Caco-2 (cell line): ENCODE data around the gene EPHA10. TPM values are rescaled to one million over a fixed set of nuclear protein-coding genes. Genes with fewer than 3 reads are reported as not detected.
A peak's percentile ranks its signal among the peaks of the same experiment; 100 is the strongest.

Experiments
- BruUV-seq: library from RNA; stranded (reverse); fragments of 400-500 nt; replicated peaks from 2 replicates; lab custom pipeline; 2021; lab: Mats Ljungman, UMichigan
- CTCF ChIA-PET: fragments of 300-600 bp; sonication (Branson Sonifier 250); formaldehyde crosslinking; loops from one replicate; lab custom pipeline; 2022; ENCODE audit warnings: antibody characterized with exemption; lab: Charles Lee
- POLR2A ChIA-PET: fragments of 300-600 bp; sonication (Branson Sonifier 250); formaldehyde crosslinking; loops from one replicate; lab custom pipeline; 2022; ENCODE audit warnings: antibody characterized with exemption; lab: Charles Lee
- DNase-seq, 2 experiments: peaks; one replicate each; pipeline versions ENCODE4 v3.0.0 to v3.0.0-alpha.2; 2020 to 2022
- H3K27me3 ChIP-seq: replicated peaks from 2 replicates; pipeline ENCODE4 v1.6.0; 2011; ENCODE audit warnings: low read length; ENCODE audit not compliant: control insufficient read depth, insufficient read depth
- H3K36me3 ChIP-seq: 2 replicates; pipeline ENCODE4 v1.5.1; 2011; ENCODE audit warnings: low read length; ENCODE audit not compliant: control insufficient read depth, insufficient read depth
- H3K4me1 ChIP-seq: fragments of 250-450 bp; sonication (Bioruptor Pico); 2 replicates; pipeline ENCODE4 v1.5.1; 2020; ENCODE audit warnings: mild to moderate bottlenecking
- H3K4me3 ChIP-seq: 2 replicates; pipeline ENCODE4 v1.5.1; 2011; ENCODE audit warnings: low read depth, mild to moderate bottlenecking, control low read depth, low read length
- H3K9me3 ChIP-seq: fragments of 250-450 bp; sonication (Bioruptor Pico); 2 replicates; pipeline ENCODE4 v1.5.1; 2020; ENCODE audit warnings: mild to moderate bottlenecking, moderate library complexity
- H3K27ac Mint-ChIP-seq: one replicate; pipeline ENCODE4 v1.8.0; 2022; ENCODE audit warnings: mixed read lengths; ENCODE audit not compliant: unreplicated experiment
- H3K27me3 Mint-ChIP-seq: one replicate; pipeline ENCODE4 v1.8.0; 2022; ENCODE audit warnings: mixed read lengths; ENCODE audit not compliant: insufficient read depth, unreplicated experiment
- H3K36me3 Mint-ChIP-seq: one replicate; pipeline ENCODE4 v1.8.0; 2022; ENCODE audit warnings: mild to moderate bottlenecking, mixed read lengths; ENCODE audit not compliant: insufficient read depth, unreplicated experiment
- H3K4me1 Mint-ChIP-seq: one replicate; pipeline ENCODE4 v1.8.0; 2022; ENCODE audit warnings: low read depth, mixed read lengths; ENCODE audit not compliant: unreplicated experiment
- H3K4me3 Mint-ChIP-seq: one replicate; pipeline ENCODE4 v1.8.0; 2022; ENCODE audit warnings: mild to moderate bottlenecking, moderate library complexity, mixed read lengths; ENCODE audit not compliant: unreplicated experiment
- H3K9me3 Mint-ChIP-seq: one replicate; pipeline ENCODE4 v1.8.0; 2022; ENCODE audit warnings: mixed read lengths; ENCODE audit not compliant: unreplicated experiment
- CTCF ChIP-seq, 2 experiments: fragments of 200-600 bp in 1 of 2; IDR thresholded peaks; 1 replicate in 1 of 2; 2 replicates in 1 of 2; pipeline versions ENCODE4 v1.5.1 to v1.8.0; 2011 to 2022; ENCODE audit warnings: antibody characterized with exemption in 1 of 2, control low read depth in 1 of 2, inconsistent platforms in 1 of 2, low read depth in 1 of 2, low read length in 1 of 2, mild to moderate bottlenecking in 1 of 2, moderate library complexity in 1 of 2; ENCODE audit not compliant: insufficient read depth in 1 of 2, severe bottlenecking in 1 of 2, unreplicated experiment in 1 of 2
- intact Hi-C: fragments of 100-400 bp; cut with micrococcal nuclease; formaldehyde crosslinking; loops from one replicate; pipeline ENCODE4 v1.10.0; 2022; ENCODE audit not compliant: unreplicated experiment
- total RNA-seq: library from RNA; stranded (reverse); gene quantifications from 2 replicates; pipeline ENCODE4 v1.2.3, GENCODE V29; 2022

The EPHA10 gene
- total RNA-seq, 1 experiment from 2014 or later, result 2.8 TPM

GRCh38 chr1:37732111-37732780, 32.7 kb downstream of the EPHA10 start:
- Histone ChIP-seq H3K4me1 (peaks cover 12% of the 10 kb centered on the region), H3K9me3 (no peaks in the 10 kb centered on the region), H3K27me3 (no peaks in the 10 kb centered on the region), H3K36me3 (no peaks in the 10 kb centered on the region), H3K4me3 (no peak overlapping the region)
- ChIA-PET CTCF (interaction anchor here (0.7 kb wide), 1 partner anchor 76 kb away, joined by 3 read pairs; the partner anchor contains the start of gene YRDC), POLR2A (no interaction called here)
- DNase-seq, result peak; percentile 73 to 78
- H3K9me3 Mint-ChIP-seq, result no peaks in the 10 kb centered on the region
- peaks cover 15% of the 10 kb centered on the region for H3K4me1 Mint-ChIP-seq
- no peak for TF ChIP-seq CTCF (IDR thresholded peaks at IDR 0.05; ENCODE audit: insufficient read depth in 1 of 2, low read depth in 1 of 2, low read length in 1 of 2, severe bottlenecking in 1 of 2, unreplicated experiment in 1 of 2)
- peak overlapping the region; percentile 56 for H3K4me3 Mint-ChIP-seq
- no peaks in the 10 kb centered on the region for H3K36me3 Mint-ChIP-seq
- BruUV-seq, result no TSS peak
- intact Hi-C loops, result no loop called here
- peak overlapping the region; percentile 88 for H3K27ac Mint-ChIP-seq
- no peaks in the 10 kb centered on the region for H3K27me3 Mint-ChIP-seq

DNA sequence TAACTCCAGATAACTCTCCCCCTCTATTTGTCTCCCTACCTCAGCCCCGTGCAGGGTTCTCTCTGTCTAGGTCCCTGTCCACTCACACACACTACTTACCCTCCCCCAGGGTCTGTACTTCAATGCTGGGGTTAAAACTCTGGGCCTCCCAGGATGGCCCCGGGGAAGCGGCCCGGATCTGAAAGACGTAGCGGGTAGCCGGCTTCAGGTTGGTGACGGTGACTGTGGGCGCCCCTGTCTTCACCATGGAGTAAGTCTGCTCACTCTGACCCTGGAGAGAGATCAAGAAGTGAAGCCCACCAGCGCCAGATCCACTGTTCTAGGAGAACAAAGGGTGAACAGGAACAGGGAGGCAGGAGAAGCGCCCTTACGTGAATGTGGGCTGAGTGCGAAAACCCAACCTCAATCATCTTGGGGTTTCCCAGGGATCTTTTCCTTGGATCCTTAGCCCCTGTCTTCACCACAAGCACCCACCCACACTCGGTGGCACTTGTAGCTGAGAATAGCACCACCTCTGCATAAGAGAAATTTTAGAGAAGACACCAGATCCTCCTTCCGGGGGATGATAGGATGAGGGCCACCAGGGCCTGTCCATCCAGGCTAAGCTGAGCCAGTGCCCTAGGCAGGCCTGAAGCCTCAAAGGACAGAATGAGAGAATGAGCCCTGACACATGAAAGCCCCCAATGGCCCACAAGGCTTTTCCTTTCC, 33.5 kb downstream of the EPHA10 start:
- peaks cover 12% of the 10 kb centered on the region for H3K4me1 ChIP-seq
- H3K4me1 Mint-ChIP-seq, result peaks cover 15% of the 10 kb centered on the region
- no peaks in the 10 kb centered on the region for H3K36me3 Mint-ChIP-seq
- ChIA-PET POLR2A (no interaction called here), CTCF (no interaction called here)
- H3K4me3 Mint-ChIP-seq, result no peak overlapping the region
- no TSS peak for BruUV-seq
- intact Hi-C loops, result no loop called here
- no peak overlapping the region for H3K27ac Mint-ChIP-seq
- H3K9me3 Mint-ChIP-seq, result no peaks in the 10 kb centered on the region
- no peak for DNase-seq
- no peaks in the 10 kb centered on the region for H3K9me3 ChIP-seq
- H3K27me3 Mint-ChIP-seq, result no peaks in the 10 kb centered on the region
- H3K4me3 ChIP-seq, result no peak overlapping the region
- no peak for TF ChIP-seq CTCF (IDR thresholded peaks at IDR 0.05; ENCODE audit: insufficient read depth in 1 of 2, low read depth in 1 of 2, low read length in 1 of 2, severe bottlenecking in 1 of 2, unreplicated experiment in 1 of 2)
- H3K27me3 ChIP-seq, result no peaks in the 10 kb centered on the region
- H3K36me3 ChIP-seq, result no peaks in the 10 kb centered on the region

GRCh38 chr1:37730376-37730775, 34.5 kb downstream of the EPHA10 start:
- Mint-ChIP-seq H3K27me3 (no peaks in the 10 kb centered on the region), H3K27ac (no peak overlapping the region), H3K36me3 (no peaks in the 10 kb centered on the region), H3K9me3 (no peaks in the 10 kb centered on the region), H3K4me3 (no peak overlapping the region), H3K4me1 (peaks cover 15% of the 10 kb centered on the region)
- Histone ChIP-seq H3K9me3 (no peaks in the 10 kb centered on the region), H3K27me3 (no peaks in the 10 kb centered on the region), H3K4me1 (peaks cover 12% of the 10 kb centered on the region), H3K4me3 (no peak overlapping the region), H3K36me3 (no peaks in the 10 kb centered on the region)
- no peak for TF ChIP-seq CTCF (IDR thresholded peaks at IDR 0.05; ENCODE audit: insufficient read depth in 1 of 2, low read depth in 1 of 2, low read length in 1 of 2, severe bottlenecking in 1 of 2, unreplicated experiment in 1 of 2)
- no TSS peak for BruUV-seq
- ChIA-PET POLR2A (no interaction called here), CTCF (no interaction called here)
- intact Hi-C loops, result no loop called here
- no peak for DNase-seq
